GM10266 (cell line): ENCODE results near the gene COL6A1.

ENCODE experiments used
- DNase-seq: peaks from one replicate; pipeline ENCODE4 v3.0.0; 2012; ENCODE audit errors: extremely low spot score
- CTCF ChIP-seq: IDR thresholded peaks from 2 replicates; pipeline ENCODE4 v1.5.1; 2012; ENCODE audit warnings: mild to moderate bottlenecking, low read depth; ENCODE audit not compliant: control insufficient read depth, insufficient read depth; ENCODE audit errors: missing control alignments

COL6A1 gene

GRCh38 chr21:45990741-45991605 is 9.4 kb downstream of the COL6A1 start:
- no peak for DNase-seq
- TF ChIP-seq CTCF = no peak

GRCh38 chr21:45991606-45992300 is 10.2 kb downstream of the COL6A1 start:
- TF ChIP-seq CTCF = no peak
- DNase-seq = no peak

- no peak for TF ChIP-seq CTCF
- DNase-seq = no peak
These were observed 11.0 kb downstream of the COL6A1 start for GRCh38 chr21:45992301-45993209.

- no peak for DNase-seq
- no peak for TF ChIP-seq CTCF
These were observed 11.9 kb downstream of the COL6A1 start for GRCh38 chr21:45993210-45994085.

- no peak for TF ChIP-seq CTCF
- no peak for DNase-seq
These were observed 12.6 kb downstream of the COL6A1 start for GRCh38 chr21:45994086-45994661.
